Ammon's horn (tissue), 1 donor: ENCODE data around the gene HYAL1.
"Not testable (repeated sequence)": the region's sequence is repeated elsewhere in the genome, so short reads cannot be mapped to it uniquely, and the experiment has no call there.

Source experiments
- DNase-seq: peaks from one replicate; pipeline ENCODE4 v3.0.0-alpha.2; 2016; ENCODE audit warnings: low spot score

The HYAL1 gene

DNA sequence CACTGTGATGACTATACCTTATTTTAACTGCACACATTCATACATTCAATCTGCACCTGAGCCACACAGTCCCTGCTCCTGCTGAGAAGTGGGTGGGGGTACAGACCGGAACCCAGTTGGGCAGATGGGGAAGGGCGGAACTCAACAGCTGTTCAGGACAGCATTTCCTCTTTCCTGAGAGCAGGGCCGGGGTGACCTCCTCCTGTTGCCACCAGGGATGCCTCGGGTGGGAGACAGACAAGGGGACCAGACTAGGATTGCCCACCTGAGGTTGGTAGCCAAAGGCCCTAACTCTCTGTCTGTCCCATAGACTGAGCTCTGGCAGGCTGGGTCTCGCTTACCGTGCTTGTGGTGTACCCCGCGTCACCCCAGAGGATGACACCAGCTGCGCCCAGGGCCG is 15.2 kb upstream of the HYAL1 start:
- no peak for DNase-seq

DNA sequence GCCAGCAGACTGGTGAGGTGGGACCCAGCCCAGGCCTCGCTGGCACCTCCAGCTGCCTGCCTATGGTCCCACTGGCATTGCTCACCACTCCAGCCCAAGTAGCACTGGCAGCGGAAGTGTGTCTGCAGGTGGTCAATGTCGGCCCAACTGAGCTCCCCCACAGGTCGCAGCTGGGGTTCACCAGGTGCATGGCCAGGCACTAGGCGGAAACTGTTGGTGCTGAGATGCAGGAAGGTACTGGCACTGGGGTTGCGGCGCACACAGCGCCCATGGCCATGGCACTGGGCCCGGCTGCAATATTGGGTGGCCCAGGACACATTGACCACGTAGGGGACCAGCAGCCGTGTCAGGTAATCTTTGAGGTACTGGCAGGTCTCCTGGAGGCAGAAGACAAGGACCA is 14.8 kb upstream of the HYAL1 start:
- DNase-seq, result no peak

DNA sequence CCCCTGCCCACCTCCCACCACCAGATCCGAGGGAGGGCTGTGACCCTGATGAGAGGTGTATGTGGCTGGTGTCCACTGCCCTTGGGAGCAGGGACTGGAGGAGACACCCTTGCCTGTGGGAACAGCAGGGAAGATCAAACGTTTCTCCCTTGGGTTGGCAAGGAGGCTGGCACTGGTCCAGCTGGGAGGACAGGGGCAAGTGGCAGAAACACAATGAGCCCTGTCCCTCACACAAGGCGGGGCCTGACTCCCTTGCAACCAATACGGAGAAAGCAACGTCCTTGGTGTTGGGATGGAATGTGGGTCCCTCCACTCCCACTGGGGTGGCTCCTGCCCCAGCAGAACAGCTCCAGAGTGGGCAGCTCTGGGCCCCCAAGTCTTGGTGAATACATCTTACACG is 13.9 kb upstream of the HYAL1 start:
- no peak for DNase-seq

DNA sequence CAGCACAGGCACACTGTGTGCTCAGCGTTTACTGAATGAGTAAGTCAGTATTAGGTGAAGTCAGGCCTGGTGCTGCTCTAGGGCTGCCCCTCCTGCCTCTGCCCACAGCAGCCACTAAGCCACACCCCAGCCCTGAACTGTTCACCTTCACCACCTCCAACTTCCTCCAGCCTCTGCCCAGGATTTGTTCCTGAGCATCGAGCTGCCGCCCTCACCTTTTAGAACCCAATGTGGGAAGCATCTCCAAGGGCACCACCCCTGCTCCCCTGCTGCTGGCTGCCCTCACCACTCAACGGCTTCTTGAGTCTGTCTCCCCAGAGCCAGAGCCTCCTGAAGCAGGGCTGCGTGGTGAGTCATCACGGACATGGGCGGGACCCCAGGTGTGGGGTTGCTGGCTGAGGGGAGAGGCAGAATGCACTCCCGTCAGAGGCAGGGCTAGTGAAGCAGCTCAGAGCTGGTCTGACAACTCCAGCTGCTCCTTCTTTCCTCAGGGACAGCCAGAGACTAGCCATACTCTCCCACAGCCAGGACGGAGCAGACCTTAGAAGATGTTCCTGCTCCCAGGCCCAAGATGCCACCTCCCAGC is 13.4 kb upstream of the HYAL1 start:
- DNase-seq, result no peak

DNA sequence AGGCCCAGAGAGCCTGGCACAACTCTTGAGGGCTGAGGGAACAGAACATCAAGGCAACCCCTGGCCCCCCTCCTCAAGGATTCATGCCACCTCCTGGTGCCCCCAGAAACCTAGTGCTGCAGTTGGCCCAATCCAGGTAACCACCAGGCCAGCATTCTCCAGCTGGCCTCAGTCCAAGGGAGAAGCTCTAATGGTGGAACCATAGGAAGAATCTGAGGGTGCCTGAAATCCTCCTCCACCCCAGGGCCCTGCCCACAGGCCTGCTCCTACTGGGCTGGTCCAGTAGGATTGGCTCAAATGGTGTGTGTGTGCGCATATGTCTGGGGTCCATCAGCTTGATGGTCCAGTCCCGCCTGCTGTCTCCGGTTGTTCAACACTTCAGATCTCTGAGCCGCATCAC is 11.4 kb upstream of the HYAL1 start:
- no peak for DNase-seq

DNA sequence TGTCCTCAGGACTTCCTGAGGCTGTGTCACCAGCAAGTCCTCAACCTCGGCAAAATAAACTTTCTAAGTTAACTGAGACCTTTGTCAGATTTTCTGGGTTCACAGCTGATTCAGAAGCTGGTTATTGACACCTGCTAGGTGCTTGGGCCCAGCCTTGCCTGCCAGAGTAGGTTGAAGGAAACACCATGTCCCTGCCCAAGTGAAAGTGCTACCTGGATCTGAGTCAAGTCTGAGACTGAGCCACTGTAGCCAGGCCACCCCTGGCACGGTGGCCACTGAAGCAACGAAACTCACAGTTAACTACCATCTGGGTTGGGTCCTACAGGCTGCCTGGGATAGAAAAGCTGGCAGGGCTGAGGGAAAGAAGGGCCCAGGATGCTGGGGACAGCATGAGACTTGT is 11.0 kb upstream of the HYAL1 start:
- DNase-seq, result no peak

DNA sequence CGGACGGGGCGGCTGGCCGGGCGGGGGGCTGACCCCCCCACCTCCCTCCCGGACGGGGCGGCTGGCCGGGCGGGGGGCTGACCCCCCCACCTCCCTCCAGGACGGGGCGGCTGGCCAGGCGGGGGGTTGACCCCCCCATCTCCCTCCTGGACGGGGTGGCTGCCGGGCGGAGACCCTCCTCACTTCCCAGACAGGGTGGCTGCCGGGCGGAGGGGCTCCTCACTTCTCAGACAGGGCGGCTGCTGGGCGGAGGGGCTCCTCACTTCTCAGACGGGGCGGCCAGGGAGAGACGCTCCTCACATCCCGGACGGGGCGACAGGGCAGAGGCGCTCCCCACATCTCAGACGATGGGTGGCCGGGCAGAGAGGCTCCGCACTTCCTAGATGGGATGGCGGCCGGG is 8.7 kb upstream of the HYAL1 start:
- not testable (repeated sequence) for DNase-seq

DNA sequence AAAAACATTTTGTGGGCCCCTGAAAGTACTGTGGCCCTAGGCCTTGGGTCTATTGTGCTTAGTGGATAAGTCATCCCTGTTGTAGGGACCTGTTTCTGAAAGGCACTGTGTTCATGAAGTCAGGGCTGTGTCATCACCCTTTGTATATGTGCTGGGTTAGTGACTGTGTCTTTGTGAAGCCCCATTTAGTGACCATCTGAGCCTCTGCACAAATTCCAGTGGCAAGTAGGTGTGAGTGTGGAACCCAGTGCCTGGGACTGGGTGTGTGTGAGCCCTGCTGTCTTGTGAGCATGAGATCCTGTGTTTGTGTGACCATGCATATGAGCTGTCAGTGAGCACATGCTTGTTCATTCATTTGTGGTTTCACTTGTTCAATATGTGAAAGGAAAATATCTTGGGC is 1.2 kb upstream of the HYAL1 start:
- no peak for DNase-seq

DNA sequence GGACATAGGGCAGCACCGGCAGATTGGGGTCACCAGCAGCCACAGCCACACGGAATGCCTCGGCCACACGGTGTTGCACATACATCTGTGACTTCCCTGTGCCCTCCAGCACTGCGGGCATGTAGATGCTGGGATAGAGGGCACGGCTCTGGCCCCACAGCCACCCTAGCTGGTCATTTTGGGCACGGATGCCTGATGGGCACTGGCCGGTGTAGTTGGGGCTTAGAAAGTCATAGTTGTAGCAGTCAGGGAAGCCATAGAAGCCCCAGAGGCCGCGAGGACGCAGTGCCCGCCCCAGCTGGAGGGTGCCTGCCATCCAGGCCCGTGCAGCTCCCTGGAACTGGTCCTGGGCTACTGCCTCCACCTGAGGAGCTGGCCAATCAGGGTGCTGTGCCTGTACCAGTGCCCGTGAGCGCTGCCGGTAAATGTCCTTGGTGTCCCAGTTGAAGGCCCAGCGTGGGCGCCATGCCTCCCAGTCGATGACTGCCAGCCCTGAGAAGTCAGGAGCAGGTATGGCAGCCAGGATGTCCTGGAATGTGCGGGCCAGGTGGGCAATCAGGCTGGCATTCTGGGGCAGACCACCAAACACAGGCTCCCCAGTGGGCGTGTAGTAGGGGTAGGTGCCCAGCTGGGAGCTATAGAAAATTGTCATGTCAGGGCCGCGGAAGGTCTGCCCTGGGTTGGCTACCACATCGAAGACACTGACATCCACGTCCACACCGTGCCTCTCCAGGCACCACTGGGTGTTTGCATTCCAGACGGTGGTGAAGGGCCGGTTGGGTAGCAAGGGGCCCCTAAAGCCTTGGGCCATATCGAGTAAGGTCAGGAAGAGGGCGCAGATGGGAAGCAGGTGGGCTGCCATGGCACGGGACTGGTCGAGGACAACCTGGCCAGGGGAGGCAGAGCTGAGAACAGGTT is 1.0 kb downstream of the HYAL1 start:
- no peak for DNase-seq

DNA sequence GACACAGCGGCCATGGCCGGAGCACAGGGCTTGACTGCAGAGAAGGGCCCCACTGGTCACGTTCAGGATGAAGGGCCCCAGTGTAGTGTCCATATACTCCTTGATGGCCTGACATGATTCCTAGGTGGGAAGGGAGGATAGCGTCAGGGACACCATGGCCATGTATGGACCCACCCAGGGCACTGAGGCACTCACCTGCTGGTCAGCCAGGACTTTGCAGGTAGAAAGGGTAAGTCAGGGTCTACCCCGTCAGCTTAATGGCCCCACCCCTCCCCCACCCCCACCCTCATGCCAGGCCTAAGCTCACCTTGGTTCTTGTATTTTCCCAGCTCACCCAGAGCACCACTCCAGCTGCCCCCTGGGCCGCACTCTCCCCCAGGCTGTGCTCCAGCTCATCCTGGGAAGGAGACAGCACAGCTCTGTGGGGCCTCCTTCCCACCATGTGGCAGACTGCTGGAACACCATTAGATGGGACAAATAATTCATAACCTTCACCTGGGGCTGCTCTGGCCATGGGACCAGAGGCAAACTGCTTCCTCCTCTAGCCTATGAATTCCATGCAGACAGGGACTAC is 2.6 kb downstream of the HYAL1 start:
- no peak for DNase-seq

DNA sequence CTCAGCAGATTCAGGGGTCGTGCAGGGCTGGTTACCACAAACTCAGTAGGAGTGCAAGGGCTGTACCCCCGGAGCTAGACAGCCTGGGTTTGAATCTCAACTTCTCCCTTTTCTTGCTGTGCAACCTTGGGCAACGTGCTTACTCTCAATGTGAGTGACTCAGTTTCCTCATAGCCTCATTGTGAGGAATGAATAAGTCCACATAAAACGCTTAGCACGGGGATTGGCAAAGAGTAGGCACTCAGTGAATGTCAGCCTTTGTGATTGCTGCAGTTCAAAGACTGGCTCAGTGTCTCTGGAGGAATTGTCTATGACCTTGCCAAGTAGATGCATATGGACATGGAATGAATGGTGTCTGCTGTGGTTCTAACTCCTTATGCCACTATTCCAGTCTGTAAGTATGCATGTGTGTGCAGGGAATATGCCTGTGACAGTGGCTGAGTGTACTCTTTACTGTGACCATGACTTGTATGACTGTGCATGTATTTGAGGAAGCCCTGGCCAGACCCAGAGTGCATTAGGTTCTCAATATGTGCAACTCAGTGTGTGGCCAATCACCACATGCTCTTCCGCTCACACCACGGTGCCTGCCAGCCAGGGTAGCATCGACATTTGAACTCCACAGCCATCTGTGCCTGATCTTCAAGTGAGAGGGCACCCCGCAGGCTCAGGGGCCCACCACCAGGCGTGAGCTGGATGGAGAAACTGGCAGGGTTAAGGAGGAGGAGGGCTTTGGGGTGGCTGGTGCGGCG is 3.3 kb downstream of the HYAL1 start:
- DNase-seq, result peak; percentile 85

DNA sequence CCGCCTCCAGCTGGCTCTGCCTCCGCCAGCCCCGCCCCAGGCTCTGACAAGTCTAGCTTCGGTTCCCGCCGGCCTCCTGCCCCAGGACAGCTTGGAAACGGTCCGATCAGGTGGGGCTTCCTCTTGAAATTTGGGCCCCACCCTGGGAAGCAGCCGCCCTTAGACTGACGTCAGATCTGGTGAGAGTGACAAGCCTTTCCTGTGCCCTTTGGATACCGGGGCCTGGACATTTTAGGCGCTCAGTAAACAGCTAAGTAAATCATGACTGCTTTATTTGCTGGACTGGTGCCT is 3.8 kb downstream of the HYAL1 start:
- DNase-seq, result no peak

DNA sequence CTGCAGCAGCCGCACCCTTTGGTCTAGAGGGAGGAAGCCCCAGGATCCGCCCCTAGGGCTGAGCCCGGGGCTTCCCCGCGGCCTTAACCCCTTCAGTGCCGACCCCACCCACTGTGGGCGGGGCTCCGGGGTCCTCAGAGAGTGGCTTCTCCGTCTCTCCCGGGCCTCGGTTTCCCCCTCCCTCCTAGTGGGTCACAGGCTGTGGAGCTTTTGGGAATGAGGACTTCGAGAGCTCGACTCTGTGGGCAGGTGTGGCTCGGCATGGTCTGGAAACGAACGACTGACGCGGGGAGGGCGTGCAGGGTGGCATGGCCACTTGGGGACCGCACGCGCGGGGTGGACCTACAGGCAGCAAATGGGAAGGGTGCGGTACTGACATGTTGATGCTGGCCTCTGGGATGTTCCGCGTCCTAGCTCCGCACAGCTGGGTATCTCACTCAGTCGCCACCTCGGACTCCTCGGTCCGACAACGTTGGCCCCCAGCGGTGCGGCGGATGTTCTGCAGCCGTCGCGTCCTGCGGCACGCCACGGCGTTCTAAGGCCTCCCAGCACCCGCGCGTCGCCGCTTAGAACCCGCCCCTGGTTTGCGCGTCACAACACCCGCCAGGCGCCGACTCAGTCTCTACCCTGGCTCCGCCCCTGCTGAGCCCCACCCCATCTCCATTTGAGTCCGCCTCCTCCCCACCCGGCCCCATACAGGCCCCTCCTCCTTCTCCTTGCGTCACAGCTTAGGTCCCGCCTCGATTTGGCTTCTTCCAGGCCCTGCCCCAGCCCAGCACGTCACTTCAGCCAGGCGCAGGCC is 4.3 kb downstream of the HYAL1 start, which contains the start of the genes HYAL3 and NAA80:
HYAL3 (minus strand) TSS at position 570 of the 802 bp plus-strand sequence. CDS start 3,803 bp downstream, outside the sequence.
NAA80 (minus strand) TSS at position 570 of the 802 bp plus-strand sequence. CDS start 1,942 bp downstream, outside the sequence.
- DNase-seq, result peak; percentile 100

DNA sequence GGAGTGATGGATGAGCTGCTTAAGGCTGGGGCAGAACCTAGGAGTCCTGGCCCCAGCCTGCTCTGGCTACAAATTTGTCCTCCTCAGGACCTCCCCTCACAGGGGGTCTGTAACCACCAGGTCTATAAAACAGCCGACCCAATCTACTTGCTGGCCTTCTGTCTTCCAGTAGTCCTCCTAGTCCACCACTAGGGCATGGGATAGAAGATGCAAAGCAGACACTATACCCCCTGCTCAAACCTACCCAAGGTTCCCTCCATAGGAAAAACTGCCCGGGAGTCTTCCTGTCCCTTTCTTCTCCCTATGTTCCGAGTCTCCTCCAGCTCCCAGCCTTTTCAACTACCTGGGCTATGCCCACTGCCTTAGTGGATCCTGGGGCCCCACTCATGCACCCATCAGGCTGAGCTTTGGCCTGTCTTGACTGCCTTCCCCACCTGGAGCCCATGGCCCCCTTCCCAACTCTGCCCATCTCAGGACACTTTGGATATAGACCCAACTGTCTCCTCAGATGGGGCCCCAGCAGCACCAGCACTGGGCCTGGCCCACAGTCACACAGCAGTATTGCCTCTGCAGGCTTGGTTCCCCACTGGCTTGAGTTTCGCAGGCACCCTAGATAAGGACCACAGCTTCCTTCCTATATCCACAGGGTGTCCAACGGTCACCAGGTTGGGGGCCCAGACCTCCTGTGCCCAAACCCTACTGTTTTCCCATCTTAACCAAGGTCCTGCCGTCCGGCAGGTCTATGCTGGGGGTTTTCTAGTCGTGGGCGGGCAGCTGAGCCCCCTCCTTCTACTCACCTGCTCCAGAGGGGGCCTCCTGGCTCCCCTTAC is 5.3 kb downstream of the HYAL1 start:
- DNase-seq, result no peak

DNA sequence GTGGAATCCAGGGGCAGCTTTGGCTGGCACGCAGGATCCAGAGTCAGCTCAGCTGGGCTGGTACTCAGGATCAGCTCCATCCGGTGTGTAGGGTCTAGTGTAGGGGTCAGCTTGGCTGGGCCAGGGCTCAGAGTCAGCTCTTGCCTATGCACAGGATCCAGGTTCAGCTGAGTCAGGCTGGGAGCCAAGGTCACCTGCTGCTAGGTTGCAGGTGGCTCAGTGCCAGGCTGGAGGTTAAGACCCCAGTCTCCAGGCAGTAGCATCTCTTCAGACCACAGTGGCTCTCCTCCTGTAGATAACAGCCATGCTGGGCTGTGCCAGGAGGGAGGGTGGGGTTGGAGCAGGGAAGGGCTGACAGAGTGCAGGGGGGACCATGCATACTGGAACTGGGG is 6.0 kb downstream of the HYAL1 start:
- no peak for DNase-seq

DNA sequence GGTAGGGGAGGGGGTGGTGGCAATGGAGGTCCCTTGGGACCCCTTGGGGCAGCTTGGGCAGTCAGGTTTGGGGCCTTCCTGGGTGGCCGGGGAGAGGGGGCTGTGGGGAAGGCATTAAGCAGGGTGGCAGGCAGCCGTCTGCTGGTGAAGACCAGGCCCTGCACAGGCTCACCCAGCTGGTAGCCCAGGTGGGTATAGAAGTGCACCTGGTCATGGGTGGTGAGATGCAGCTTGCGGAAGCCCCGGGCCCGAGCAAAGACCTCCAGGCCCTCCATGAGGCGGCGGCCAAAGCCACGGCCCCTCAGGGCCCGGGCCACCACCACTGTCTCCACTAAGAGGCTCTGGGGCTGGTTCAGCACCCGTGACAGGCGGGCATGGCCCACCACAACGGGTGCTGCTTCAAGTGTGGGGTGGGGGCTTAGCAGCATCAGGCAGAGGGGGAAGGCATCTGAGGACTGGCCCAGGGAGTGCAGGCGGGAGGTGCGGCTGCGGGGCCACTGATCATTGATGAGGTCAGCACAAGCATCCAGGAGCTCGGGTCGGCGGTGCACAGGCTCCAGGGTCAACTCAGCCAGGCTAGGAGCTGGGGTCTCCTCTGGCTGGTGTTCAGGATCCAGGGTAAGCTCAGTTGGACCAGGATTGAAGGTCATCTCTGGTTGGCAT is 6.5 kb downstream of the HYAL1 start:
- no peak for DNase-seq

DNA sequence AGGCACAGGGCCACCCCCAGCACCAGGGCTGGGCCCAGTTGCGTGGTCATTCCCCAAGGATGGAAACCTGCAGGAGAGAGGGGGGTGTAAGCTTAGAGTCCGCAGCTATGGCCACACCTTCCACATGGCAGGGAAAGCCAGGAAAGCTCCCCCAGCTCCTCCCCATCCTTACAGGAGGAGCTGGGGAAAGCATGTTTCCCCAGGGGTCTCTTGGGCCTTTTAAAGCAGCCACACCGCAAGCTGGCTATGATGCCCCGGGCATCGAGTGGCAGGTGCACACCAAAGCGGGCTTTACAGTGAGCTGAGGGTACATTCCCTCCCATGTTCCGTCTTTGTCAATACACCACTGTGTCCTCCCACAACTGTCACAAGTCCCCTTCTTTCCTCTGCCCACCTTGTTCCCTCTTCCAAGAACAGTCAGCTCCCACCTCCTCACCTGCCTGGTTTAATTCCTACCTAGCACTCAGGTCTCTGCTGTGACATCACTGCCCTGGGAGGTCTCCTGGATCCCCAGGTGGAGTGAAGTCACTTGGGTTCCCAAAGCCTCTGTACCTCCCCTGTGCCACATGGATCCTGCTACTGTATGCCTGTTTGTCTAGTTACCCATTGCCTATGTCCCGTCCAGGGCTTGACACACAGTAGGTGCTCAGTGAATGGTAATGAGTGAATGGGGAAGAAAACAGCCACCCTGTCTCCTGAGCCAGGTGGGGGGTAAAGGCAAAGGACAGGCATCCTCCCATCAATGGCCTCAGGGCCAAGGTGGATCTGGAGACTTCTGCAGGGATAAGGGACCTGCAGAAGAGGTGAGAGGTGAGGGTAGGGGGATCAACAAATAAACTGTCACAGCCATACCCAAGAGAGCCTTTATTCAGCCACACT is 7.6 kb downstream of the HYAL1 start:
- DNase-seq, result no peak

DNA sequence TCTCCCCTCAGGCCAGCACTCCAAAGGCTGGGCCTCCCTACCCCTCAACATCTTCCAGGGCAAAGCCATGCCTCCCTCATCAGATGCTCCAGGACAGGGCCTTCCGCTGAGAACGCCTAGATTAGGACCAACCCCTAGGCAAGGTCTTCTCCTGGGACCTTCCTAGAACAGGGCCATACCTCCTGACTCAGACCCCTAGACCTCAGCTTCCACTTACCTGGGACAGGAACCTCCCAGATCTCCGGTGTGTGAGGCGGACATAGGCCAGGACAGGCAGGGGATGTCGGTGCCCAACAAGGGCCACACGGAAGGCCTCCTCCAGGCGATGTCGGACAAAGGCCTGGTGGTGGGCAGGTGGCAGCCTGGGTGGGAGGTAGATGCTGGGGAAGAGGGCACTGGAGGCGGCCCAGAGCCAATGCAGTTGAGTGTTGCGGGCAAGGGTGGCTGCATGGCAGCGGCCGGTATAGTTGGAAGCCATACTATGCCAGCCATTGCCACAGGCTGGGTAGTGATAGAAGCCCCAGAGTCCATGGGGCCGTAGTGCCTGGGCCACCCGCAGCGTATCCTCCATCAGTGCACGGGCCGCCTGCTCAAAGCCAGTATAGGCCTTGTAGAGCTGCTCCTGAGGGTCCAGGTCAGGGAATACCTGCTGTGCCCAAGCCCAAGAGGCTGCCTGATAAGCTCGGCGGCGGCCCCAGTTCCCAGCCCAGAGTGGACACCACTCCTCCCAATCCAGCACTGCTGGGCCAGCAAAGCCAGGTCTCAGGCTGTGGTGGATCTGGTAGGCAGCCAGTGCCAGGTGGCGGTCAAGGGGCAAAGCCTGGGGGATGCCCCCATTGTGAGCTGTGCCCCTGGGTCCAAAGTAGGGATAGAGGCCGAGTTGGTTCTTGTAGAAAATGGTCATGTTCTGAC is 8.6 kb downstream of the HYAL1 start:
- no peak for DNase-seq
